ENCODE data around the gene B3GALT6.

- TF ChIP-seq EZH2 (IDR thresholded peaks at IDR 0.05) (no peak), POLR2AphosphoS5 (IDR thresholded peaks at IDR 0.05; ENCODE audit: borderline replicate concordance, low read depth, low read length) (no peak; the same call in 1 of the 2 replicates), FOXP2 (optimal IDR thresholded peaks at IDR 0.05; ENCODE audit: control extremely low read depth, extremely low read length, insufficient read depth) (no peak)
These were observed 2.3 kb downstream of the B3GALT6 start for GRCh38 chr1:1234180-1234808.

Measured in SK-N-MC (cell line).